Measurements from ENCODE around the gene TSPEAR. TPM values are rescaled to one million over a fixed set of nuclear protein-coding genes. Genes with fewer than 3 reads are reported as not detected.

TSPEAR gene
- total RNA-seq, 1 donor from 2014 or later = not detected

DNA sequence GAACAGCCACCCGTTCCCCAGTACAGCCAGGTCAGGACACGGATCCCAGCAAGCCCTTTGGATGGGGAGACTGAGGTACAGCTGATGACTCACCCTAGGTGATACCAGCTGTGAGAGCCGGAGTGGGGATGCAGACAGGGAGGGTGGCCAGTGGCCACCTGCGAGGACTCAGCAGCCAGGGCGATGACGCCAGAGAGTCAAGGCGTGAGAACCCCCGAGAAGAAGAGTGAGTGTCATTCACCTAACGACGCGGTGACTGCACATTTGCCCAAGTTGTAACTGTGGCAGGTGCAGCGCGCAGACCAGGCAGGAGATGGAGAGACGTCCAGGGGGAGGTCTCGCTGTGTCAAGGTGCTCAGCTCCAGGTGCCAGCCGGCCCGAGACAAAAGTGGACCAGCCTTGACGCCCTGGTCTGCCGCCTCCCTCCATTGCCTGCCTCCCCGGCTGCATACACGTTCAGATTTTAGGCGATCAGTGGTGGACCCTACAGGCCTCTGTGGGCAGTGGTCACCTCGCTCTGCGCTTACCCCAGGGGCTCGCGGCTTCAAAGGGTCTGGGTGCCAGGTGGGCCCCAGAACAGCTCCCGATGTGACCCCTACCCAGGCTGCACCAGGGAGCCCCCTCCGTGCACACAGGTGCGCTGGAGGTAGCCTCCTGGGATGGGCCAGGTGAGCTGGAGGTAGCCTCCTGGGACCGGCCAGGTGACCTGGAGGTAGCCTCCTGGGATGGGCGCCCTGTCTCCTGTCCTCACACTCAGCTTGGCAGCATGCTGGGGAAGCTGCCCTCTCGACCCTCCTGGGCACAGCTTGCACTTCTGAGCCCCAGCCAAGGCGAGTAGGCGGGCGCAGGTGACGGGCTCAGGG lies 244.1 kb downstream of the TSPEAR start:
- Mint-ChIP-seq H3K4me1 (ENCODE audit: low read depth) (no peaks in the 10 kb centered on the region), H3K27ac (no peak overlapping the region), H3K27me3 (ENCODE audit: insufficient read depth) (no peaks in the 10 kb centered on the region), H3K4me3 (no peak overlapping the region), H3K36me3 (ENCODE audit: low read depth) (no peaks in the 10 kb centered on the region), H3K9me3 (no peaks in the 10 kb centered on the region)
- no peak for DNase-seq (ENCODE audit: low spot score)
- intact Hi-C loops (cut with micrococcal nuclease) = no loop called here

DNA sequence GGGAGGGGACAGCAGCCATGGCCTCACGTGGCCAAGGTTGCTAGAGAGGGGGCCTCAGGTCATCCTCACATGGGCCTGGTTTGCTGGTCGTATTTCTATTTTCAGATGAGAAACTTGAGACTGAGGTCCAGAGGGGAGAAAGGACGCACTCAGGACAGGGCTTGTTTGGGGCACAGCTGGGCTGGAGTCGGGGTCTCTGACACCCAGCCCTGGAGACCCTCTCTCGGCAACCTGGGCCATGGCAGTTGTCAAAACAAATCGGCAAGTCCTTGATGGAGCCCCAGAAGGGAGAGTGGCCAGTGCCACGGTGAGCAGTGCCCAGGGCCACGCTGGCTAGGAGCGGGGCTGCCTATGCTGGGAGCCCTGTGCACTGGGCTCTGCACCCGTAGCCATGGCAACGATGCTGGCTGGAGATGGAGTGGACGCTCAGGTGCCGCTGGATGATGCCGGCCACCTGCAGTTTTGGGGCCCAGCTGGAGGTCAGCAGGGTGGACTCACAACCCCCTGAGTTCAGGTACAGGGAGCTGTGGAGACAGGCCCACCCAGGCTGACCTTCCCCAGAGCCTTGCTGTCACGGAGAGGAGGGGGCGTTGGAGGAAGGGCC lies 244.9 kb downstream of the TSPEAR start:
- no peaks in the 10 kb centered on the region for H3K27me3 Mint-ChIP-seq (ENCODE audit: insufficient read depth)
- no peak for DNase-seq (ENCODE audit: low spot score)
- no peaks in the 10 kb centered on the region for H3K9me3 Mint-ChIP-seq
- H3K27ac Mint-ChIP-seq = no peak overlapping the region
- H3K36me3 Mint-ChIP-seq (ENCODE audit: low read depth) = no peaks in the 10 kb centered on the region
- H3K4me1 Mint-ChIP-seq (ENCODE audit: low read depth) = no peaks in the 10 kb centered on the region
- no peak overlapping the region for H3K4me3 Mint-ChIP-seq
- intact Hi-C loops (cut with micrococcal nuclease) = no loop called here

DNA sequence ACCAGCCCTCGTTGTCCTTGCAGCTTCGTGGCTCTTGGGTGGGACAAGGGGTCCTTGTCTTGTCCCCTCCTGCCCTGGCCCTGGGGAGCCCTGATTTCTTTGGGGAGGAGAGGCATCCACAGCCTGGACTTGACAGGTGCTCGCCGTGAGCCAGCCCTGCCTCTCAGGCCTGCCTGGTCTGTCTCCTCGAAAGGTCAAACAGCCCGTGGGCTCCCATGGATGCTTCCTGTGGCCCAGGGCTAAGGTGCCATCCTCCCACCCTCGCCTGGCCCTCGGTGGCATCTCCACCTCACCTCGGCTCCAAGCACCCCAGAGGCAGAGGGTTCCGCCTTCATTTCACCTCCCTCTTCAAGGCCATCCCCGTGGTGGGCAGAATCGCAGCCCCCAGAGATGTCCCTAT lies 247.0 kb downstream of the TSPEAR start:
- DNase-seq (ENCODE audit: low spot score) = no peak
- H3K27ac Mint-ChIP-seq = no peak overlapping the region
- H3K36me3 Mint-ChIP-seq (ENCODE audit: low read depth) = no peaks in the 10 kb centered on the region
- no peaks in the 10 kb centered on the region for H3K9me3 Mint-ChIP-seq
- no peaks in the 10 kb centered on the region for H3K4me1 Mint-ChIP-seq (ENCODE audit: low read depth)
- H3K4me3 Mint-ChIP-seq = no peak overlapping the region
- no peaks in the 10 kb centered on the region for H3K27me3 Mint-ChIP-seq (ENCODE audit: insufficient read depth)
- intact Hi-C loops (cut with micrococcal nuclease) = no loop called here

DNA sequence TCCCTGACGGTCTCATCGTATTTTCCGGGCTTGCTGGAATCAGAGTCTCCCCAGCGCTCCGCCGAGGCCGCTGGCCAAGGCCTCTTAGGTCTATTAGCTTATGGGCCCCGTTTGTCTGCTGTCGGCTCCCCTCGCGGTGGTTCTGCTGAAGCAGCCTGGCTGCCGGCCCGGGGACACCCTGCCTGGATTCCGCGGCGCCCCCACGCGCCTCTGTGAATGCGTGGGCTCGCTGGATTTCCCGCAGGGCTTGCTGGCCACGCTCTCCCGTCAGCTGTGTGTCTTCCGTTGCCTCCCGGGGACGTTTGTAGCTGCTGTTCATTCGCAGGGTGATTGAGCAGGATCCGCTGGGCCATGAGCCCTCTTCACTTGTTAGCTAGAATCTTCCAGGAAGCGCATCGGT lies 247.6 kb downstream of the TSPEAR start:
- H3K9me3 Mint-ChIP-seq = no peaks in the 10 kb centered on the region
- H3K36me3 Mint-ChIP-seq (ENCODE audit: low read depth) = no peaks in the 10 kb centered on the region
- peaks cover under 1% of the 10 kb centered on the region for H3K4me1 Mint-ChIP-seq (ENCODE audit: low read depth)
- H3K4me3 Mint-ChIP-seq = no peak overlapping the region
- no peak for DNase-seq (ENCODE audit: low spot score)
- no peak overlapping the region for H3K27ac Mint-ChIP-seq
- H3K27me3 Mint-ChIP-seq (ENCODE audit: insufficient read depth) = no peaks in the 10 kb centered on the region
- intact Hi-C loops (cut with micrococcal nuclease) = no loop called here

DNA sequence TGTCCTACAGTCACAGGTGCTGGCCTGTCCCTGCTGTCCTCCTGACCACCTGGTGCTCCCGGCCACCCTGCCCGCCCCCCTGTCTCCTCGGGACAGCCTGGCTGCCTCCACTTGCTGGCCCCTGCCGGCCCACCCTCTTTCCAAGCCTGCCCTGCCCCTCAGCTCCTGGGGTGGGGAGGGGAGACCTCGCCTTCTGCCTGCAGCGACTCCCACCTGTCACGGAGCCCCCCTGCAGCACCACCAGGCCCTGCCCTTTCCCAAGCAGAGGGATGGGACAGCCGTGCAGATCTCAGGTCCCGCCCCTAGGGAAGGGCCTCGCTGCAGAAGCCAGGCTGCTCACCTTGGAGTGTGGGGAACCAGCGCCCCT lies 248.6 kb downstream of the TSPEAR start:
- Mint-ChIP-seq H3K27me3 (ENCODE audit: insufficient read depth) (no peaks in the 10 kb centered on the region), H3K4me1 (ENCODE audit: low read depth) (peaks cover 4% of the 10 kb centered on the region), H3K36me3 (ENCODE audit: low read depth) (no peaks in the 10 kb centered on the region), H3K27ac (no peak overlapping the region), H3K4me3 (no peak overlapping the region), H3K9me3 (no peaks in the 10 kb centered on the region)
- intact Hi-C loops (cut with micrococcal nuclease) = no loop called here
- no peak for DNase-seq (ENCODE audit: low spot score)

DNA sequence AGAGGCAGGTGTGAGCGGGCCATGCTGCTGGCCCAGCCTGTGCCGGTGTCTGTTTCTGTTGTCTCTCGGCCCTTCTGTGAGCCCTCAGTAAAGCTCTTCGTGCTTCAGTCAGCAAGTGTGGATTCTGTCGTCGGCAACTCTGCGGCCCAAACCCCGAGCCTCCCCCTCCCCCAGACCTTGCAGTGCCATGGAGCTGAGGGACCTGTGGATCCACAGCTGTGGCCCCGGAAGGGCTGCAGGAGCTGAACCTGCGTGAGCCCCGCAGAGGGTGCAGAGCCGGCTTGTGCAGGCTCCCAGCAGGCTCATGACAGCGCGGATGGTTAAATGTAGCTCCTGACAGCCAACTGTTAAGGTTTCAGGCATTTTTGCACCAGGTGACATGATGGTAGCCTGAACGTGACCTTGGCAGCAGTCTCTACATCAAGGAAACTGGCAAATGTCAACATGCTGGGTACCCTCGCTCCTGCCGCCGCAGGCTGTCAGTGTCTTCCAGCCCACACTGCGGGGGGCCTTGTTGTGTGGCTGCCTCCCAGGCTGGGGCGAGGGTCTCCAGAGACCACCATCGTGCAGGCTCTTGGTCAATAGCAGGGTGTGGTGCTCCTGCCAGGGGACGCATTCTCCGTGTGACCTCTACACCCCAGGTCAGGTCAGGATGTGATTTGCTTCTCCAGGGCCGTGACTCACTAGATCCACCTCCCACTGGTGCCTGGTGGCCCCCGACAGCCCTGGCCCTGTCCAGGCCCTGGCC lies 249.1 kb downstream of the TSPEAR start:
- Mint-ChIP-seq H3K27me3 (ENCODE audit: insufficient read depth) (no peaks in the 10 kb centered on the region), H3K4me1 (ENCODE audit: low read depth) (peaks cover 4% of the 10 kb centered on the region), H3K4me3 (no peak overlapping the region), H3K36me3 (ENCODE audit: low read depth) (no peaks in the 10 kb centered on the region), H3K27ac (no peak overlapping the region), H3K9me3 (no peaks in the 10 kb centered on the region)
- no peak for DNase-seq (ENCODE audit: low spot score)
- intact Hi-C loops (cut with micrococcal nuclease) = no loop called here

DNA sequence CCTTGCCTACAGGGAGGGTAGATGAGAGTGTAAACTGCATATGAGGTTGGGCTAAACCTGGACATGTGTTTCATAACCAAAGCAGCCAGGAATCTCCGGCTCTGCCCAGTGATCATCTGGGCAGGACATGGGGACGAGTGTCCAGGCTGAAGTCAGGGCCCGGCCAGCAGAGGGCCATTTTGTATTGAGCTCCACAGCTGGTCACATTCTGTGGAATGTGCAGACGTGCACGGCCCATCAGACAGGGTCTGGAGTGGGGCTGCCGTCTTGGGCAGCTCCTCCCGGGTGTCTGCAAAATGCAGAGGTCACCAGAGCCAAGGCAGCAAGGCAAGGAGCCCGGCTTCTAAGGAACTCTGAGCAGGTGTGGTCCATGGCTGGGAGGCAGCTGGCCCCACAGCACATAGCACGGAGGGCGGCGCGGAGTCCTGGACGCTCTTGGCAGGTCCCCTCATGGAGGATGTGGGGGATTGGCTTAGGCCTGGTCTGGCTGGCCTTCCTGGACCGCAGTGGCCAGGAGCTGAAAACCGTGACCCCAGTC lies 249.8 kb downstream of the TSPEAR start:
- intact Hi-C loops (cut with micrococcal nuclease) = no loop called here
- Mint-ChIP-seq H3K9me3 (no peaks in the 10 kb centered on the region), H3K36me3 (ENCODE audit: low read depth) (no peaks in the 10 kb centered on the region), H3K27me3 (ENCODE audit: insufficient read depth) (no peaks in the 10 kb centered on the region), H3K27ac (no peak overlapping the region), H3K4me3 (no peak overlapping the region), H3K4me1 (ENCODE audit: low read depth) (peaks cover 4% of the 10 kb centered on the region)
- DNase-seq (ENCODE audit: low spot score) = no peak

DNA sequence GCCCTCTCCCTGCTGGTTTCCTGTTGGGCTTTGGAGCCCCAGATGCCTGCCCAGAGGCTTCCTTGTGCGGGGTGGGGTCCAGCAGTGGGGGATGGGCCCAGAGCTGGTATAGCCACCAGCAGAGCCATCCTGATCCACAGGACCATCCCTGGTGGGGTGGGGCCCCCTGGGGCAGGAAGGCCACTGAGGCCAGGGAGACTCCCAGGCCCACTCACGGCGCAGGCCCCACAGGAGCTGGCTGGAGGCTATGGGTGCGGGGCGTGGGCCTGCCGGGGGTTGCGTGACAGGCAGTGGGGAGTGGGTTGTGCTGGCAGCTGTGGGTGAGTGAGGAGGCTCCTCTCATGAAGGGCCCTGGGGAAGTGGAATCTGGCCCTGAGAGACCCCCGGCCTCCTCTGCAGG lies 250.4 kb downstream of the TSPEAR start:
- no peaks in the 10 kb centered on the region for H3K36me3 Mint-ChIP-seq (ENCODE audit: low read depth)
- H3K27me3 Mint-ChIP-seq (ENCODE audit: insufficient read depth) = no peaks in the 10 kb centered on the region
- DNase-seq (ENCODE audit: low spot score) = no peak
- peaks cover 4% of the 10 kb centered on the region for H3K4me1 Mint-ChIP-seq (ENCODE audit: low read depth)
- H3K9me3 Mint-ChIP-seq = no peaks in the 10 kb centered on the region
- no peak overlapping the region for H3K27ac Mint-ChIP-seq
- intact Hi-C loops (cut with micrococcal nuclease) = no loop called here
- H3K4me3 Mint-ChIP-seq = no peak overlapping the region

DNA sequence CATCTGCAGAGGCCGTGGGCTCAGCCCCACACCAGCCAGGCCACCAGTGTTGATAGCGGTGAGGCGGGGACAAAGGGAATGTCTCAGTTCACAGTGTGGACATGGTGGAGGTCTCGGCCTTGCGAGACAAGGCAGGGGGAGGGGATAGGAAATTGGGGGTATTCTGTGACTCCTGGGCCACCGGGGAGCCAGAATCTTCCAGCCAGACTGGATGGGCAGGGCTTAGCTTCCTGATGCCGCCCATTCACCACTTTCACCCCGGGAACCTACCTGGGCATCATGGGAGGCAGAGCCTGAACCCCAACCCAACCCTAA lies 251.0 kb downstream of the TSPEAR start:
- Mint-ChIP-seq H3K36me3 (ENCODE audit: low read depth) (no peaks in the 10 kb centered on the region), H3K27ac (no peak overlapping the region), H3K9me3 (no peaks in the 10 kb centered on the region), H3K4me1 (ENCODE audit: low read depth) (peaks cover 4% of the 10 kb centered on the region), H3K27me3 (ENCODE audit: insufficient read depth) (no peaks in the 10 kb centered on the region), H3K4me3 (no peak overlapping the region)
- DNase-seq (ENCODE audit: low spot score) = no peak
- intact Hi-C loops (cut with micrococcal nuclease) = no loop called here

DNA sequence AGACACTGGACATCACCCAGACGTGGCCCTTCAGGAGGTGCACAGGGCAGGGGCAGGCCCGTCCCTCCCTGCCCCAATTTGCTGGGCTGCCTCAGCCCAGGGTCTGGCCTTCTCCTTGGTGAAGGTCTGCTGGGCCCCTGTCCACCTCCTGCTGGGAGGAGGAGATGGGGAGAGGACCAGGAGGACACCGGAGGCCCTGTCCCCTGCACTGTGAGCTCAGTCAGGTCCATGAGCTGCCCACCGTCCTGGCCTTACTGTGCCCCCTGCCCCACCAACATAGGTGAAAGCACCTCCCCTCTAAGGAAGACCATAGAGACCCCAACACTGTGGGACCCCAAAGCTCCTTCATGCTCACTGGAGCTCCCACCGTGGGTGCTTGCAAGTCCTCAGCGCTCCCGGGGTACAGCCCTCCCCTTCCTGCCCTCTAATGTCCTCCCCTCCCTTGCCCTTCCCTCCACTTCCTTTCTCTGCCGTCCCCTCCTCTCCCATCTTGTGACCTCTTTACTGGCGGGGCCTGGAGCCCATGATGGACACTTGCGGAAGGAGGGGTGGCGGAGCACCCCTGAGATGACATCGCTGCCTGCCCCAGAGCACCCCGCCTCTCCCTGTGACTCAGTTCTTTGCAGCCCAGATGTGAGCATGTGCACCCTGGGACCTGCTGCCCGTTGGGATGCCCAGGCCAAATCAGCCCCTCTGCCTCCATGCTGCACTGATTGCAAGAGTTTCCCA lies 251.5 kb downstream of the TSPEAR start:
- H3K9me3 Mint-ChIP-seq = no peaks in the 10 kb centered on the region
- intact Hi-C loops (cut with micrococcal nuclease) = loop anchor here (10.0 kb wide), 1 partner anchor 115 kb away; no protein-coding TSS in a partner anchor
- no peaks in the 10 kb centered on the region for H3K27me3 Mint-ChIP-seq (ENCODE audit: insufficient read depth)

DNA sequence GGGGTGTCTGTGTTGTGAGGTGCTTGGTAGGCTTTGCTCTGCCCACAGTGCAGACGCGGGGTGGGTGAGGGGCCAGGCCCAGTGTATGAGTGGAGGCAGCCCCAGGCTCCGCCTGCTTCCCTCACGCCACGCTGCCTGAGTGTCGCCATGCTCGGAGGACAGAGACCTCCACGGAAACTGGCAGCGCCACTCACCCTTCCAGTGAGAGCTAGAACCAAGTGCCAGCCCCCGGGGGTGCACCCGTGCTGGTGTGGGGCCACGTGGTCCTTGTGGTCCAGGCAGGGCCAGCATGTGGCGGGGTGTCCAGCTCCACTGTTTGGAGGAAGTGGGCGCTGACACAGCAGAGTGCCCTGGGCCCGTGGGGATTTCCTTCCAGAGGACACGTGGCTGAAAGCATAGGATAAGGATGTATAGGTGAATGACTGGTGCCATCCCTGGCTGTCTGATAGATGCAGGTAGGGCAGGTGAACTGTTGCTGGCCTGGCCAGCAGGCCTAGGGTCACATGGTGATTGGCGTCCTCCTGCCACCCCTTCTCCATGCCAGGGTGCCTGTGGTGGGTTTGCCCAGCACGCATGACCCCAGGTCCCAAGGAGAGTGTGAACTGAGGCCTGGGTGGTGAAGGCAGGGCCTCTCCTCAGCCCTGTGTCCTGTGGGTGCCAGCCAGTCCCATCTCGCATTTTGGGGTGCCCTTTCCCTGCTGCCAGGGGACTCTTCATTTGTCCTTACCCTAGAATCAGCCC lies 252.2 kb downstream of the TSPEAR start:
- H3K9me3 Mint-ChIP-seq = peaks cover 6% of the 10 kb centered on the region
- H3K4me3 Mint-ChIP-seq = no peak overlapping the region
- peaks cover 4% of the 10 kb centered on the region for H3K4me1 Mint-ChIP-seq (ENCODE audit: low read depth)
- no peak overlapping the region for H3K27ac Mint-ChIP-seq
- DNase-seq (ENCODE audit: low spot score) = no peak
- peaks cover 6% of the 10 kb centered on the region for H3K27me3 Mint-ChIP-seq (ENCODE audit: insufficient read depth)
- H3K36me3 Mint-ChIP-seq (ENCODE audit: low read depth) = no peaks in the 10 kb centered on the region
- intact Hi-C loops (cut with micrococcal nuclease) = loop anchor here (10.0 kb wide), 1 partner anchor 114 kb away; no protein-coding TSS in a partner anchor

More for the DNA sequence above, 251.5 kb downstream of the TSPEAR start:
- no peak for DNase-seq (ENCODE audit: low spot score)
- Mint-ChIP-seq H3K27ac (no peak overlapping the region), H3K4me3 (no peak overlapping the region), H3K36me3 (ENCODE audit: low read depth) (no peaks in the 10 kb centered on the region), H3K4me1 (ENCODE audit: low read depth) (peaks cover 4% of the 10 kb centered on the region)
